ENCODE data around the gene KCTD3.

Gene KCTD3

GRCh38 chr1:215569986-215570824, 3.1 kb downstream of the KCTD3 start:
- Histone ChIP-seq H3K27ac (no peak overlapping the region), H3K4me1 (ENCODE audit: control insufficient read depth in 1 of 2, insufficient read depth in 1 of 2, low read depth in 1 of 2, low read length in 1 of 2) (peaks cover 7 to 9% of the 10 kb centered on the region in 2 experiments), H3K9me3 (no peaks in the 10 kb centered on the region), H3K36me3 (no peaks in the 10 kb centered on the region), H3K27me3 (peaks cover 15% of the 10 kb centered on the region), H3K4me3 (ENCODE audit: low read depth in 1 of 2, low read length in 1 of 2) (no peak overlapping the region)
- TF ChIP-seq CTCF (IDR thresholded peaks at IDR 0.05) = no peak

GRCh38 chr1:215581896-215582295, 14.8 kb downstream of the KCTD3 start:
- Histone ChIP-seq H3K36me3 (peaks cover 4% of the 10 kb centered on the region), H3K4me3 (ENCODE audit: low read depth in 1 of 2, low read length in 1 of 2) (no peak overlapping the region), H3K27me3 (no peaks in the 10 kb centered on the region), H3K4me1 (ENCODE audit: control insufficient read depth in 1 of 2, insufficient read depth in 1 of 2, low read depth in 1 of 2, low read length in 1 of 2) (no peaks in the 10 kb centered on the region), H3K9me3 (no peaks in the 10 kb centered on the region), H3K27ac (no peak overlapping the region)
- TF ChIP-seq CTCF (IDR thresholded peaks at IDR 0.05) = no peak

GRCh38 chr1:215583185-215583749, 16.2 kb downstream of the KCTD3 start:
- Histone ChIP-seq H3K27me3 (no peaks in the 10 kb centered on the region), H3K36me3 (peaks cover 4% of the 10 kb centered on the region), H3K4me1 (ENCODE audit: control insufficient read depth in 1 of 2, insufficient read depth in 1 of 2, low read depth in 1 of 2, low read length in 1 of 2) (peaks cover under 1 to 5% of the 10 kb centered on the region in 2 experiments), H3K4me3 (ENCODE audit: low read depth in 1 of 2, low read length in 1 of 2) (no peak overlapping the region), H3K27ac (no peak overlapping the region), H3K9me3 (no peaks in the 10 kb centered on the region)
- no peak for TF ChIP-seq CTCF (IDR thresholded peaks at IDR 0.05)

DNA sequence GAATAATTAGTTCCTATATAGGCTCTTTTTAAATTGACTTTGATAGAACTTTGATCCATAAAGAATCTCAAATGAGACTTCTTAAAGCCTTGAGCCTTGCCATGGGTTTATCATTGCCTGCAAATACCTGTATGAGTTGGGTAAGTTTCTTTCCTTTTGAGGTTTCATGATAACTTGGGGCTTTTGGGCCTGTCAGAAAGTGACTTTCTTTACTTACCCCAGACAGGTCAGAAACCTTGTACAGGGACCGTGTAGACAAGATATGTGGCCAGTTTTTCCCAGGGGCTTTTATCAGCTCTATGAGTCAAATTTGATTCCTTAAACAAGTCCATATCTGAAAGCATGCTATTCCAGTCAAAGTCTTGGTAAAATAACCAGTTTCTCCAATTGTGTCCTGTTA, 17.3 kb downstream of the KCTD3 start:
- H3K4me1 ChIP-seq (ENCODE audit: control insufficient read depth in 1 of 2, insufficient read depth in 1 of 2, low read depth in 1 of 2, low read length in 1 of 2) = peaks cover 7 to 14% of the 10 kb centered on the region in 2 experiments
- H3K27me3 ChIP-seq = no peaks in the 10 kb centered on the region
- no peak overlapping the region for H3K4me3 ChIP-seq (ENCODE audit: low read depth in 1 of 2, low read length in 1 of 2)
- no peaks in the 10 kb centered on the region for H3K9me3 ChIP-seq
- H3K27ac ChIP-seq = no peak overlapping the region
- H3K36me3 ChIP-seq = peaks cover 4% of the 10 kb centered on the region
- TF ChIP-seq CTCF (IDR thresholded peaks at IDR 0.05) = no peak

GRCh38 chr1:215589650-215590435, 22.7 kb downstream of the KCTD3 start:
- H3K4me3 ChIP-seq (ENCODE audit: low read depth in 1 of 2, low read length in 1 of 2) = no peak overlapping the region
- H3K36me3 ChIP-seq = no peaks in the 10 kb centered on the region
- H3K27ac ChIP-seq = no peak overlapping the region
- no peaks in the 10 kb centered on the region for H3K9me3 ChIP-seq
- no peak for TF ChIP-seq CTCF (IDR thresholded peaks at IDR 0.05)
- no peaks in the 10 kb centered on the region for H3K27me3 ChIP-seq
- H3K4me1 ChIP-seq (ENCODE audit: control insufficient read depth in 1 of 2, insufficient read depth in 1 of 2, low read depth in 1 of 2, low read length in 1 of 2) = peaks cover 7 to 14% of the 10 kb centered on the region in 2 experiments
